Adrenal gland (tissue), 5 donors: Measurements from ENCODE around the gene PUS1.

Experiments used
- POLR2A ChIP-seq, 2 donors: fragments of 450-650 bp; IDR thresholded peaks; one replicate each; pipeline ENCODE4 v1.6.1; 2017; ENCODE audit warnings: antibody characterized with exemption in 2 of 2, mild to moderate bottlenecking in 2 of 2, moderate library complexity in 1 of 2
- TF ChIP-seq, protein P1 (sequence below), 6 experiments: fragments of 450-650 bp in 4 of 6; fragments of 200-600 bp in 2 of 6; sonication (generic) in 1 of 6; IDR thresholded peaks; 1 replicate in 5 of 6; 2 replicates in 1 of 6; pipeline versions ENCODE4 v1.5.1 to v1.8.0; 2016 to 2021; ENCODE audit warnings: antibody characterized with exemption in 6 of 6, mild to moderate bottlenecking in 2 of 6, moderate library complexity in 1 of 6
- donor health status: DM: no; HTN: no; CAD: no.

DNA sequence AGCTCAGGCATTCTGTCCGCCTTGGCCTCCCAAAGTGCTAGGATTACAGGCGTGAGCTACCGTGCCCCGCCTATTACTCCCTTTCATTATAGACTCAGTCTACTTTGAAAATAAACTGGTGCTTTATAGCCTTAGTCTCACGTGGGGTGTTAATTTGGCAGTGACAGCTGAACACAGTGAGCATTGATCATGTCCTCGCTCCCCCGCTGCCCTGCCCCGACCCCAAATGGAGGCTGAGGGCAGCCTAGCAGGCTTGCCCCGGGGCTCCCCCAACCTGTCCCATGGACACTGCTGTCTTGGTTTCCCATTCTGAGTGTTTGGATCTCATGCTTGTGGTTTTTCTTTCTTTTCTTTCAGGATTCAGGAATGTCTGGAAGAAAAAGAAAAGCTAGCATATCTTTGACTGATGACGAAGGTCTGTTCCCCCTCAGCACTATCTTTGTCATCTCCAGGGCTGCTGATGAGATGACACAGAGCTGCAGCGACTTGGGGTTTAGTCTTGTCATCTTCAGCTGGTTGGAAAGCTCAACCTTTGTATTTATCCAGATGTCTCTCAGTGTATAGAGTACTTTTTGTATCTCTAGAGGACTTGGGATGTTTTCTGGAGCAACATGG lies 62.8 kb downstream of the PUS1 start:
- TF ChIP-seq, protein P1, sequence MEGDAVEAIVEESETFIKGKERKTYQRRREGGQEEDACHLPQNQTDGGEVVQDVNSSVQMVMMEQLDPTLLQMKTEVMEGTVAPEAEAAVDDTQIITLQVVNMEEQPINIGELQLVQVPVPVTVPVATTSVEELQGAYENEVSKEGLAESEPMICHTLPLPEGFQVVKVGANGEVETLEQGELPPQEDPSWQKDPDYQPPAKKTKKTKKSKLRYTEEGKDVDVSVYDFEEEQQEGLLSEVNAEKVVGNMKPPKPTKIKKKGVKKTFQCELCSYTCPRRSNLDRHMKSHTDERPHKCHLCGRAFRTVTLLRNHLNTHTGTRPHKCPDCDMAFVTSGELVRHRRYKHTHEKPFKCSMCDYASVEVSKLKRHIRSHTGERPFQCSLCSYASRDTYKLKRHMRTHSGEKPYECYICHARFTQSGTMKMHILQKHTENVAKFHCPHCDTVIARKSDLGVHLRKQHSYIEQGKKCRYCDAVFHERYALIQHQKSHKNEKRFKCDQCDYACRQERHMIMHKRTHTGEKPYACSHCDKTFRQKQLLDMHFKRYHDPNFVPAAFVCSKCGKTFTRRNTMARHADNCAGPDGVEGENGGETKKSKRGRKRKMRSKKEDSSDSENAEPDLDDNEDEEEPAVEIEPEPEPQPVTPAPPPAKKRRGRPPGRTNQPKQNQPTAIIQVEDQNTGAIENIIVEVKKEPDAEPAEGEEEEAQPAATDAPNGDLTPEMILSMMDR (IDR thresholded peaks at IDR 0.05): no peak
- no peak for TF ChIP-seq POLR2A (IDR thresholded peaks at IDR 0.05)
